ENCODE data around the gene MYO5B. TPM values are rescaled to one million over a fixed set of nuclear protein-coding genes. Genes with fewer than 3 reads are reported as not detected.

MYO5B gene
- total RNA-seq, 4 donors from 2014 or later: 53.1 to 74.8 (median 55.2) TPM

- no peak for TF ChIP-seq POLR2A (IDR thresholded peaks at IDR 0.05)
- H3K4me3 ChIP-seq (ENCODE audit: low read depth, poor library complexity, severe bottlenecking): no peak overlapping the region
- DNase-seq (ENCODE audit: low spot score in 2 of 2): no peak
- WGBS, 2 donors: 83 to 94% methylated on average over 2 of the region's 2 CpGs
- intact Hi-C loops (cut with DNase I; ENCODE audit: low total_unique reads): no loop called here
Observed at GRCh38 chr18:50006470-50007046, 188.4 kb downstream of the MYO5B start.

- no peak overlapping the region for H3K4me3 ChIP-seq (ENCODE audit: low read depth, poor library complexity, severe bottlenecking)
- 62 to 68% methylated on average over 4 of the region's 4 CpGs for WGBS, 2 donors
- no peak for DNase-seq (ENCODE audit: low spot score in 2 of 2)
- intact Hi-C loops (cut with DNase I; ENCODE audit: low total_unique reads): no loop called here
- TF ChIP-seq, protein P1, sequence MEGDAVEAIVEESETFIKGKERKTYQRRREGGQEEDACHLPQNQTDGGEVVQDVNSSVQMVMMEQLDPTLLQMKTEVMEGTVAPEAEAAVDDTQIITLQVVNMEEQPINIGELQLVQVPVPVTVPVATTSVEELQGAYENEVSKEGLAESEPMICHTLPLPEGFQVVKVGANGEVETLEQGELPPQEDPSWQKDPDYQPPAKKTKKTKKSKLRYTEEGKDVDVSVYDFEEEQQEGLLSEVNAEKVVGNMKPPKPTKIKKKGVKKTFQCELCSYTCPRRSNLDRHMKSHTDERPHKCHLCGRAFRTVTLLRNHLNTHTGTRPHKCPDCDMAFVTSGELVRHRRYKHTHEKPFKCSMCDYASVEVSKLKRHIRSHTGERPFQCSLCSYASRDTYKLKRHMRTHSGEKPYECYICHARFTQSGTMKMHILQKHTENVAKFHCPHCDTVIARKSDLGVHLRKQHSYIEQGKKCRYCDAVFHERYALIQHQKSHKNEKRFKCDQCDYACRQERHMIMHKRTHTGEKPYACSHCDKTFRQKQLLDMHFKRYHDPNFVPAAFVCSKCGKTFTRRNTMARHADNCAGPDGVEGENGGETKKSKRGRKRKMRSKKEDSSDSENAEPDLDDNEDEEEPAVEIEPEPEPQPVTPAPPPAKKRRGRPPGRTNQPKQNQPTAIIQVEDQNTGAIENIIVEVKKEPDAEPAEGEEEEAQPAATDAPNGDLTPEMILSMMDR (IDR thresholded peaks at IDR 0.05): no peak
- TF ChIP-seq POLR2A (IDR thresholded peaks at IDR 0.05): no peak
Observed at GRCh38 chr18:50004013-50004412, 190.9 kb downstream of the MYO5B start.

- TF ChIP-seq, protein P1 (IDR thresholded peaks at IDR 0.05): no peak
- no peak for TF ChIP-seq POLR2A (IDR thresholded peaks at IDR 0.05)
- DNase-seq (ENCODE audit: low spot score in 2 of 2): no peak
- WGBS, 2 donors: 81 to 97% methylated on average over 2 of the region's 2 CpGs
- no peak overlapping the region for H3K4me3 ChIP-seq (ENCODE audit: low read depth, poor library complexity, severe bottlenecking)
- intact Hi-C loops (cut with DNase I; ENCODE audit: low total_unique reads): no loop called here
Observed at GRCh38 chr18:50002781-50003180, 192.2 kb downstream of the MYO5B start.

DNA sequence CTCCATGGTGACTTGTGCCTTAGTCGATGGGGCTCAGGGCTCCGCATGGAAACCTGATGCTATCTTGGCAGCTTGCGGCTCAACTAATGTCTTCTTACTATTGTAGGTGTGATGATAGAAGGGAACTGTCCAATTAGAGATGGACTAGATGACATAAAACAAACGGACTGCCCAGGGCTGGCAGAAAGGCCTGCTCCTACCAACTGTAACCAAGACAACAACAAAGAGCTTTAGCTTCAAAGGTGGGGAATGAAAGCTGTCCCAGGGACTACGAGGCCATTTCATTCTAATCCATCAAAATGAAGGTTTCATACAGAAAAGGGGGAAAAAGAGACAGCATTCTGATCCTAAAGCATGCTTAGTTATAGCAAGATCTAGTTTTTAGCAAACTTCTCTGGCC is 194.7 kb downstream of the MYO5B start:
- 77 to 80% methylated on average over 5 of the region's 5 CpGs for WGBS, 2 donors
- intact Hi-C loops (cut with DNase I; ENCODE audit: low total_unique reads): no loop called here
- DNase-seq (ENCODE audit: low spot score in 2 of 2): no peak
- TF ChIP-seq, protein P1 (IDR thresholded peaks at IDR 0.05): no peak
- no peak for TF ChIP-seq POLR2A (IDR thresholded peaks at IDR 0.05)
- H3K4me3 ChIP-seq (ENCODE audit: low read depth, poor library complexity, severe bottlenecking): no peak overlapping the region

DNA sequence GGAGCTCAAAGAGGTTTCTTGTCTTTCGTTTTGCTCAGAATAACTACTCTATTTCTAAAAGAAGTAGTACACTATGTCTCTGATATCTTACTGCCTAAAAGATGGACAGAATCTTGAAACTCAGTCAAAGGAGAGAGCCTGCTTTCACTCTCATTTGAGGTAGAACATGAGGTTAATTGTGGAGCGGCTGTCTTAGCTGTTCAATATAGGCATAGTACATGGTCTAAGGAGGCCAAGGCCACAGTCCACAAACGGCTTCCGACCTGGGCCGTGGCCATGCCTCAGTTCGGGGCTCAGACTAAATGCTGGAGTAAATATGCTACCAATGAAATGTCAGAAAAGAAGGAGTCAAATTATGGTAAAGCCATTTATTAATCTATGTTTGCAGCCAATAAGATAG is 195.8 kb downstream of the MYO5B start:
- 86 to 96% methylated on average over 6 of the region's 6 CpGs for WGBS, 2 donors
- H3K4me3 ChIP-seq (ENCODE audit: low read depth, poor library complexity, severe bottlenecking): no peak overlapping the region
- intact Hi-C loops (cut with DNase I; ENCODE audit: low total_unique reads): no loop called here
- no peak for TF ChIP-seq POLR2A (IDR thresholded peaks at IDR 0.05)
- TF ChIP-seq, protein P1 (IDR thresholded peaks at IDR 0.05): no peak
- peak in 1 of 2 donors; percentile 32 for DNase-seq (ENCODE audit: low spot score in 2 of 2)

DNA sequence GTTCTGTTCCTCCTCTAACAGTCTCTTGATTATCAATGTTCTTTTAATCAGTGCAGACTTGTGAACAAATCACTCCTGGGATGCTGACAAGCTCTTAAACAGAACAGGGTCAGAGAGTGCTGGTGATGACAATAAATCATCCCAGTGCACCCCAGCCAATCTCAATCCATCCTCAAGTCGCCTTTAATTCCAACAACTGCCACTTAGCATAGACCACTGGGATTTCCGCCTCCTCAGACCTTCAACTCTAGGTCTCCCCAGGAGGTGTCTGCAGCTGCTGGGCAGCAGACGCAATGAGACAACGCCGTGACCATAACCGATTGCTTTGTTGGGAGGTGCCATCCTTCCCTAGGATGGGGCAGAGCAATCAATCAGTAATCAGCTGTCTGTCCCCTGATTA is 197.4 kb downstream of the MYO5B start:
- no peak overlapping the region for H3K4me3 ChIP-seq (ENCODE audit: low read depth, poor library complexity, severe bottlenecking)
- DNase-seq (ENCODE audit: low spot score in 2 of 2): peak in 1 of 2 donors; percentile 67
- TF ChIP-seq, protein P1 (IDR thresholded peaks at IDR 0.05): no peak
- TF ChIP-seq POLR2A (IDR thresholded peaks at IDR 0.05): no peak
- WGBS, 2 donors: 80 to 88% methylated on average over 6 of the region's 6 CpGs
- intact Hi-C loops (cut with DNase I; ENCODE audit: low total_unique reads): no loop called here

Measured in lower leg skin (tissue), 4 donors.